NCI-H2227 treated with DMSO at 0.1 percent for 48 hours (cell line): ENCODE data around the gene INKA2.
"Not testable (repeated sequence)": the region's sequence is repeated elsewhere in the genome, so short reads cannot be mapped to it uniquely, and the experiment has no call there.

ENCODE experiments used
- DNase-seq: peaks from one replicate; lab custom pipeline; 2025; lab: John Stamatoyannopoulos, UW

The INKA2 gene

GRCh38 chr1:111750856-111751255 lies 11.7 kb upstream of the INKA2 start:
- no peak for DNase-seq

GRCh38 chr1:111749628-111750027 lies 10.4 kb upstream of the INKA2 start:
- no peak for DNase-seq

DNA sequence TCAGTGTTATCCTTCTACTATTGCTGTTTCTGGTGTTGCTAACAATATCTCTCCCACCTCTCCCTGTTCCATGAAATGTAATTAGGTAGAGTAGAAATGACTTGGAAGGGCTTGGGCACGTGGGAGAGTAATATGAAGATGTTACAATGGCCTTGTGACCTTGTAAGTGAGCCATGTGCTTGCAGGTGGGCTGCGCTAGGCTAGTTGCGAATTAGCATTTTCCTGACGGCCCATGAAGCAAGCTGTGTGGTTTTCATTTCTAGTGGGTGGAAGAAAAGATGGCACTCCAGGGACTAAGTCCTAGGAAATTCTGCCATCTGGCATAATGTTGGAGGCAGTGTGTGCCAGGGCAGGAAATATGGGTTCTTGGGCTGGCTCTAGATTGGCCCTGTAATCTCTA lies 8.8 kb upstream of the INKA2 start:
- no peak for DNase-seq

- peak; percentile 23 for DNase-seq
Observed at GRCh38 chr1:111747282-111747734, 8.1 kb upstream of the INKA2 start.

- DNase-seq = no peak
Observed at GRCh38 chr1:111746614-111746999, 7.4 kb upstream of the INKA2 start.

DNA sequence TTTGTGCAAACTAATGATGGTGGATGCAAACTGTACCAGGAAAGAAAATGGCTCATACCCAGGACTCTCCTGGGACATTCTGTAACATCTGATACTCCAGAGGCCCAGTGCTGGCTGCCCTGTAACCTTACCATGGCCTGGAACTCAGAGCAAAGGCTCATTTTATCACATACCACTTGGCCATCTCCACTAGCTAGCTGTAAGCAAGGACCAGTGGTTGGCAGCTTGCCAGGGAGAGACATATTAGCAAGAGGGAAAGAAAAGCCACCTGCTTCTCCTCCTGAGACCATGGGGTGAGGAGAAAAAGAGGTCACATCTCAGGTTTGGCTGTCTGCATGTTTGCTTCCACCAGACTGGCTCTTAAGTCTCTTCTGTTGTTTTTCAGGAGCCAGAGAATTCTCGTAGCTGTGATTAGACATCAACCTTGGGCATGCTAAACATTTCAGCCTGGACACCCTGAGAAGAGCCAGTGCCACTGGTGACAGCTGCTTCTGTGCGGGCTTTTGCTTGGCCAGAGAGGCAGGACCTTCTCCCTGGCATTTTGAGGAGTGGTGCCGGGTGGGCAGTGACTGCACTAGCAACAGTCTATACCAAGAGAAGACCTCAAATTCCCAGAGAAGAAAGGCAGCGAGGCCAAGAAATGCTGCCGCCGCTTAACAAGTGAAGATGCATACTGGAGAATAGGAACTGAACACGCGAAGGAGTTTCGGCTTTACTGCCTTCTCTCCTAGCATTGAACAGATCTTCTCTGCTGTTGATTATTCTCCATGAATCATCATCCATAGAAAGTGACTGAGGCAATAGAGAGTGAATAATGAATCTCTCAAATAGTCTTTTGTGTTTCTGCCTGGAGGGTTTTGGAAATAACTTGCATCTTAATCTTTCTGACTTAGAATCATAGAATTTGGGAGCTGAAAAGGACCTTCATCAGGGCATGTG lies 6.7 kb upstream of the INKA2 start:
- DNase-seq = peak; percentile 6

- no peak for DNase-seq
Observed at GRCh38 chr1:111743679-111744101, 4.5 kb upstream of the INKA2 start.

DNA sequence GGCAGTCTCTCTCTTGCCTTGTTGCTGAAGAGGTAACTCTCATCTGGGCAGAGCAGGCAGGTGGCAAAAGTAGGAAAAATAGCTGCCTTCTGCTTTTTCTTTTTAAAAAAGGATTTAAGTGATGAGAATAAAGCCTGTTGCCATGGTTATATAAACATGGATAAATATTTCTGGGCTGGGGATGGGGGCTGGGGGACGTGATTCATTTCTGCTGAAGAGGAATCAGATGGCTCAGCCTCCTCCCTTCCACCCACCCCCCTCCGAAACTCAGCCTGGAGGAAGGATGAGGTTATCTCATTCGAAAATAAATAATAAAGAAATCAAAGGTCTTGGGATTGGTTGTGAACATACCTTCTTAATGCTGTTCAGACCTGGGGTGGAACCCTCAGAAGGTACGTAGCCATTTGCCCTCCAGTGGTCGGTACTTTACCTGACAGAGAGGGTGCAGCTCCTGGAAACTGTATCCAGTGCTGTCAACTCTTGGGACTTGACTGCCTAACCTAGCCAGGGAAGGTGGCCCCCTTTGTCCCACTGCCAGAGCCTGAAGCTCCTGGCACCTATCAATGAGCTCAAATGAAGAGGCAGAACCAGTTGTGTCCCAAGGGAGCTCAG lies 3.8 kb upstream of the INKA2 start:
- DNase-seq = no peak

DNA sequence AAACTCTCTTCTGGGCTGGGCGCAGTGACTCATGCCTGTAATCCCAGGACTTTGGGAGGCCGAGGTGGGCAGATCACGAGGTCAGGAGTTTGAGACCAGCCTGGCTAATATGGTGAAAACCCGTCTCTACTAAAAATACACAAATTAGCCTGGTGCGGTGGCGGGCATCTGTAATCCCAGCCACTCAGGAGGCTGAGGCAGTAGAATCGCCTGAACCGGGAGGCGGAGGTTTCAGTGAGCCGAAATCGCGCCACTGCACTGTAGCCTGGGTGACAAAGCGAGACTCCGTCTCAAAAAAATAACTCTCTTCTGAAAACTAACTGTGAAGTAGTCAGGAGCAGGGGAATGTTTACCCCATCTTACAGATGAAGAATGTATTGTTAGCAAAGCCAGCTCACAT lies 3.1 kb upstream of the INKA2 start:
- DNase-seq = not testable (repeated sequence)

DNA sequence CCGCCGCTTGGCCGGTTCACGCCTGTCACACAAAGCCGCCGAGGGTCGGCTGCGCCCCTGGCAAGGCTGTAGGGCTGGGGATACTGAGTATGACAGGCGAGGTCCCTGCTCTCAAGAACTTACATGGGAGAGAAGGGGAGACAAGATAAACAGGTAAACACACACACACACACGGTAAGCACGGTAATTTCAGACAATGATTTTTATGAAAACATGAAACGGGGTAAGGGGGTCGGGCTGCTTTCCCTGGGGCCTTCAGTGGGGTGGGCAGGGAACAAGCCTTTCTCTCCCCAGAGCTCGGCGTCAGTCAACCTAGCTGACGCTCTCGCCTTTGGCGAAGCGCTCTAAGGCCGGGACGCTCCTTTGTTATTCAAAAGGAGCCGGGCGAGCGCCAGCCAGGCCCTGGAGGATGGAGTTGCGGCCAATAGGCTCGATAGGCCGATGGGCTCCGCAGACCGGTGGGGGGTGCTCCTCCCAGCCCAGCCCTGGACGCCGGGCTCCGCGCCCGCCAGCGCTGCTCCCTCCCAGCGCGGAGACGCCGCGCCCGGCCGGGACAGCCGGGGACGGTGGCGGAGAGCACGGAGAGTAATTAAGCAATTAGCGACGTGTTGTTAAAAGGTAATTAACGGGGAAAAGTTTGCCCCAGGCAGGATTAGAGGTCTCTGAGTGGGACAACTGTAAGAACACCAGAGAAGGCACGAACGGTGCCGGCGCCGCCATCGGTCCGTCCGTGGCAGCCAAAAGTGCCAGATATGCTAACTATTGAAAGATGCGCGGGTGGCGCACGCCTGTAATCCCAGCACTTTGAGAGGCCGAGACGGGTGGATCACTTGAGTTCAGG lies 950 bp upstream of the INKA2 start:
- no peak for DNase-seq

DNA sequence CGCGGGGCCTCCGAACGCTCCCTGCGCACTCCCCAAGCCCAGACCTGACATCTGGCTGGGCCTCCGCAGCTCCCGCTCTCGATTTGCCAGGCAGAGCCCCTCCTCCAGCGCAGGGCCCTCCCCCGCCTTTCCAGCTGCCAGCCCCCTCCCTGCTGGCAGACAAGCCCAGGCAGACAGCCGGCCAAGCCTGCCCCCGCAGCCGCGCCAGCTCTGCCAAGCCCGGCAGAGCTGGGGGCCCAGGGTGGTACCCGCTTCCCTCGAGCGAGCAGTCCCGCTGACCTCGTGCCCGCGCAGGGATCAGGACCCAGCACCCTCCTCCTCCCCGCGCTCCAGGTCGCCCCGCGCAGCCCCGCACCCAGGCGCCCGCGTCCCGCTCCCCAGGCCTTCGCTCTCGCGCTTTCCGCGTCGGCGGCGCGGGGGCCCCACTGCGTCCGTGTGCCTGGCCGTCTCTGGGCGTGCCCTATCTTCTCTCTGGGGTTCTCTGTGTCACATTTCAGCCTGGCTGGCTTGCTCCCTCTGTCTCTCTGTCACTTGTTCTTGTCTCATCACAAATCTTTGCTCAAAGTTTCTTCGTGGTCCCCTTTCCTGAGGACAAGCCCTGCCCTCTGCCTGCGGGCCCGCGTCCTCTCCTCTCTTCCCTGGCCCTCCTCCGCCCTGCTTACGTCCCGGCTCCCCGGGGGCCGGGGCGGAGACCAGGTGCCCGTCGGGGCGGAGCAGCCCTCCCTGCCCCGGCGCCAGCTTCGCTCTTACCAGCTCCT lies 580 bp downstream of the INKA2 start:
- peak; percentile 57 for DNase-seq

GRCh38 chr1:111738133-111738435 lies 1.1 kb downstream of the INKA2 start:
- DNase-seq = no peak

DNA sequence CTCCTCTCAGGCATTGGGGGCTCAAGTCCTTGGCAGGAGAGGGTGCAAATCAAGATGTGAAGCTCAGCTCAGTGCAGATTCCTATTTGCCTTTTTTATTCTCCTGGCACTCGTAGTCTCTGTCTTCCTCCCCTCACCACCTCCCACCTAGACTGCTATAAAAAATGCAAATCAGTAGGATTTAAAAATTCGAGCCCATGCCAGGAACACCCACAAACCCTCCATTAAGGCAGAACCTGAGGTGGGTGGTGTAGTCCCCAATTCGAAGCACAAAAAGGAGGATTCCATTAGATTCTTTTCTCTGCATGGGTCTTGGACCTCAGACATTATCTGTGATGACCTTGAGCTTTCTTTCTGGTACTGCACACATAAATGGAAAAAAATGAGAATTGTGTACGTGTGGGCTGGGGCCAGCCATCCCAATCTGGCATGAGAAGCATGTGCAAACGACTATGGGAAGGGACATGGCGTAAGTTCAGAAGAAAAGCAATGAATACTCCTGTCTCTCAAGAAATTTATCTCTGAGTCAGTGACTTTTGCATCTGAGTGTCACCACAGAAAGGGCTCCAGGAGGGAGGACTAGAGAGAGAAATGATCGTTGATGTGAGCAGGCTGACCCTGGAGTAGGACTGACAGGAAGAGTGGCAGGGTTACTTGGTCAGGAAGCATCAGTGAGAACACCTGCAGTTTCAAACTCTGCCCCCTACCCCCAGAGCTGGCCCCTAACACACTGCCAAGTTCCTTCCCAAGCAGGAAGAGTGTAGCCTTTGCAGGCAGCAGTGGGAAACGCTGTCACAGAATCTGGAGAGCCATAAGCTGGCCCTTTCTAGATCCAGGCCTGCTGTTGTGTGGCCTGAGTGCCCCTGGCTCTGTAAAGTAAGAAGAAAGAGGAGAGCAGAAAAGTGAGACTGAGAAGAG lies 1.7 kb downstream of the INKA2 start:
- no peak for DNase-seq

DNA sequence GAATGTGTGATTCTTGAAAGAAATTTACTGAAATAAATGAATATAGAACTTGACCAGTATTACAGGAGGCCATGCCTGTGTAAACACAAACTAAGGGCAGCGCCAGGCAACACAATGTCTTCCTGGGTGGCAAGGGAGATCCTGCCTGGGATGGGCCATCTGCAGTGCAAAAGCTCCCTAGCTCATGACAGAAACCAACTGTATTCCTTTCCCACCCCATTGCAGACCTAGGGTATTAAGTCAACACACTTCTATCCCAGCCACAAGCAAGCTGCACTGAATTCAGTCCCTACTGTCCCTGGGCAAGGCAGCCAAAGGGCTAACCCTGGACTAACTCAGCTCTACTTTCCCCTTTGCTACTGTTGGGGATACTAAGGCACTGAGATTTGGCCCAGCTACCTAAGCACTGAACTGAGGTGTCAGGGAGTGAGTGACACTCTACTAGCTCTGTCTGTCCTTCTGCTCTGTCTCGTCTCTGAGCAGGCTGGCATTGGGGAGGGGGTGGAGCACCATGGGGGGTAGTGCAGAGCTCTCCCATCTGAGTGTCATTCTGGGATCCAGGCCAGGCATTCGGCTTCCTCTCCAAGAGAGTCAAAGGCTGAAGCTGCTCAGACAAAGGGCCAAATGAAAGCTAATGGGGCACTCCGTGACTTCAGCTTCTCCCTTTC lies 2.5 kb downstream of the INKA2 start:
- DNase-seq = no peak

DNA sequence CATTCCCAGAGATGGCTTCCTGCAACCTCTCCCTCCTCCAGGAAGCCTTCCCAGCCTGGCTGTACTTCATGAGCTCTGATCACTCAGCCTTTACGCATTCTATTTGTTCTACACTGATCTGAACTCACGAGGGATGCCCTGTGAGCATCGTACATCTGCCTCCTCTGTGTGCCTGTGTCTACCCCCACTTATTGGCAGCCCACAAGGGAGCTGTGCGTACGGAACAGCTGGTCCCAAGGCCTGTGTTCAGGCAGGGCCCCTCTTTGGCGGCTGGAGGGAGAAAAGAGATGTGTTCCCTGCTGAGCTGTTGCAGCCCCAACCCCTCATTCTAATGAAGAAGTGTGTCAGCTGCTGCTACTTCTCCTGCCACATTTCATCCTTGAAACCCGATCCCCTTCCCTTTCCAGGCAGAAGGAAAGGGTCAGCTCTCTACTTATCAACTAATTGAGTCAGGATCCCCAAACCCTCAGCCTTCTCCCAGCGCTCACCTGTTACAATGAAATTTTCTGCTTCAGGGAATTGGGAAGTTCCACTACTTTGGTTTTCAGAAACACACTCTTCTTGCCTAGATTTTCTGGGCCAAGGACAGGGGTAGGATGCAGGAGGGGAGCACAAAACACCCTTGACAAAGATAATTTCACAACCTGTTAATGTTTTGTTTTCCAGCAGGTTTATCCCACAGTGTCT lies 3.2 kb downstream of the INKA2 start:
- DNase-seq = peak; percentile 6

DNA sequence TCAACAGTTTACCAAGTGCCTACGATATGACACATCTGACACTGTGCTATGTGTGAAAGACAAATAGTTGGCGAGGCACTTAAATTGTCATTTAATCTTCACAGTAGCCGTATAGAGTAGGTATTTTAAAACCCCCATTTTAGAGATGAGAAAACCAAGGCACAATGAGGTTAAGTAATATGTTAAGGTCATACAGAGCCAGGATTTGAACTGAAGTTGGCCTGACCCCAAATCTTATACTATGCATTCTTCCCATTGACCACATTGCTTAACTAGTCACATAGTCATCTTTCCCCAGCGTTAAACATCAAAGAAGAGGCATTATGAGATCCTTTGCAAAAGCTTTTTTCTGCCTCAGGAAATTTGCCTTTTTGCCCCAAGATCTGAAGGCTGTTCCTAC lies 3.9 kb downstream of the INKA2 start:
- no peak for DNase-seq

DNA sequence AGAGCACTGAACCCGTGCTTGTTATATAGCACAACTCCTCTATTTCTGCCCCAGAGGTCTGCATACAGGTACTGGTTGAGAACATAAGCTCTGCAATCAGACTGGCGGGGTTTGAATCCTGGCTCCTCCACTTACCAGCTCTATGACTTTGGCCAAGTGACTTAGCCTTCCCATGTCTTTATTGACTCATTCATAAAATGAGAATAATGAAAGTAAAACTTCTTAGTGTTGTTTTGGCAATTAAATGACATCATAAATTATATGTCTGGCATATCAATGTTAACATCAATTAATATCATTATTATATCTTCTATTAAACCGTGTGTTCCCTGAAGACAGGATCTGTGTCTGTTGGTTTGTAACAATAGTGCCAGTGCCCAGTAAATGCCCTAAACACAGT lies 4.3 kb downstream of the INKA2 start:
- DNase-seq = no peak

- DNase-seq = no peak
Observed at GRCh38 chr1:111734426-111734825, 4.8 kb downstream of the INKA2 start.

- no peak for DNase-seq
Observed at GRCh38 chr1:111733992-111734341, 5.2 kb downstream of the INKA2 start.
